ENCODE measurements around the gene TMEM53.

- TF ChIP-seq CTCF (IDR thresholded peaks at IDR 0.05) (no peak), POLR2A (IDR thresholded peaks at IDR 0.05) (no peak)
These were observed 21.8 kb upstream of the TMEM53 start for GRCh38 chr1:44696101-44696500.
